T47D (cell line): ENCODE measurements around the gene SAG.

Source experiments
- DNase-seq, 2 experiments: peaks; one replicate each; pipeline versions ENCODE4 v3.0.0 to v3.0.0-alpha.2; 2011 to 2012; ENCODE audit warnings: low read depth in 1 of 2, low spot score in 1 of 2
- JUND ChIP-seq: IDR thresholded peaks from 2 replicates; pipeline ENCODE4 v1.6.1; 2012; ENCODE audit warnings: low read depth
- in situ Hi-C: cut with HindIII; loops from 2 replicates; pipeline ENCODE4 v1.10.0; 2016; ENCODE audit warnings: low sequenced_read_pairs, low pct_unique_long_range_greater_than_20kb

The SAG gene

DNA sequence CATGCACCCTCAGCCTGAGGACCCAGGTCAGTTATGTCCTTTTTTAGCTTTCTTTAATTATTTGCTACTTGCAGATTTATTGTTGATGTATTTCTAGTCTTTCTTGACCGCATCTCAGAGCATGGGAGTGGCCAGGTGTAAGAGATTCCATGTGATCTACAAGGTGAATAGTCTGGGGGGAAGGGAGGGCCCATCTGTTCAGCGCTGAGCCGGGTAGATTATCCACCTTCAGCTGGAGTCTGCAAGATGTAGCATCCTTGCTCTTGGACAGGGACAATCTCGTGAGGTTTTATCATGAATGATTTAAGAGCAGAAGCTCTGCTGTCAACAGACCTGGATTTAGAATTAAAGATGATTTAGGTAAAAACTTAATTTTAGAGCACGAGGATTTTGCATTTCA, 34.7 kb downstream of the SAG start:
- DNase-seq = no peak
- in situ Hi-C loops = no loop called here
- TF ChIP-seq JUND = no peak

DNA sequence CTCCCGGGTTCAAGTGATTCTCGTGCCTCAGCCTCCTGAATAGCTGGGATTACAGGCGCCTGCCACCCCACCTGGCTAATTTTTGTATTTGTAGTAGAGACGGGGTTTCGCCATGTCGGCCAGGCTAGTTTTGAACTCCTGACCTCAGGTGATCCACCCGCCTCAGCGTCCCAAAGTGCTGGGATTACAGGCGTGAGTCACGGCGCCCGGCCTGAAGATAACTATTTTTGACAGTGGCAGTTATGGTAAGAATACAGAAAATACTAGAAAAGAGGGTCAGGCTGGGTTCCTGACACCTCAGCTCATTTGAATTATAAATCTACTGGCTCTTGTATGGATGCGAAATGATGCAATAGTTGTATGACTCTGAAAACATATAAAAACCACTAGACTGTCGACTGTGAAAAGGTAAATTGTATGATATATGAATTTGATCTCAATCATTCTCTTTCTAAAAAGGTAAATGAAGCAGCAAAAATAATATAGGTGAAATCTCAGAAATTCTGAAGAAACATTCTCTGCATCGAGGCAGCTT, 35.6 kb downstream of the SAG start:
- no peak for TF ChIP-seq JUND
- no peak for DNase-seq
- in situ Hi-C loops = no loop called here

DNA sequence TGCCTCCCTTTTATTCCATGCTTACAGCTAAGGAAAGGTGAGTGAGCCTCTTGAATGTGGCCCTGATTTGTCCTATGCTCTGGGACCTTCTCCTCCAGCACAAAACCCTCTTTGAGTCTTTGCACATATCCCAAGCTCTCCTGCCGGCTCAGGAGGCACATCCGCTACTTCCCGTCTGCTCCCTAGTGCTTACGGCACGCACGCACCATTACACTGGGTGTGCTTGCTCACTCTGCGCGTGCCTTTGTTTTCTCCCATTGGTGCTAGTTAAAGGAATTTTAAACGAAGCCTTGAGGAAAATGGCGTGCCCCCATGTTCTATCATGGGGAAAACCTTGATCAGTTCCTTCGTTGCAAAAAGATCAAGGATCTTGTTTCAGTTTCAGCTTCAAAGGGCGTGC, 38.8 kb downstream of the SAG start:
- in situ Hi-C loops = no loop called here

DNA sequence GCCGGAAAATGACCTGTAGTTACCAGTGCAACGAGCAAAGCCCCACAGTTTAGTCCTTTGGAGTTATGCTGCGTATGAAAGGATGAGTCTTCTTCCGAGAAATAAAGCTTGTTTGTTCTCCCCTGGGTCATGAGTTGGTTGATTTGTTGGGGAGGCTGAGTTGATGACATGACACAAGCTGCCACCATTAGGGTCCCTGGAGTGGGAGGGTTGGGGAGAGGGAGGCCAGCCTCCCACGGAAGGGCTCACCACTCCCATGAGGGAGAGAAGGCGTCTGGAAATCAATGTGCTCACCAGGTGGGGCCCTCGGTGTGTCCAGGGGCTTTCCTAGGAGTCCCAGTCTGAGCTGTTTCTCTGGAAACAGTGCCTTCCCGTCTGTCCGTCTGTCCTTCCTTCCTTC, 39.3 kb downstream of the SAG start:
- in situ Hi-C loops = no loop called here

More for the DNA sequence above, 38.8 kb downstream of the SAG start:
- DNase-seq = no peak
- TF ChIP-seq JUND = no peak

DNA sequence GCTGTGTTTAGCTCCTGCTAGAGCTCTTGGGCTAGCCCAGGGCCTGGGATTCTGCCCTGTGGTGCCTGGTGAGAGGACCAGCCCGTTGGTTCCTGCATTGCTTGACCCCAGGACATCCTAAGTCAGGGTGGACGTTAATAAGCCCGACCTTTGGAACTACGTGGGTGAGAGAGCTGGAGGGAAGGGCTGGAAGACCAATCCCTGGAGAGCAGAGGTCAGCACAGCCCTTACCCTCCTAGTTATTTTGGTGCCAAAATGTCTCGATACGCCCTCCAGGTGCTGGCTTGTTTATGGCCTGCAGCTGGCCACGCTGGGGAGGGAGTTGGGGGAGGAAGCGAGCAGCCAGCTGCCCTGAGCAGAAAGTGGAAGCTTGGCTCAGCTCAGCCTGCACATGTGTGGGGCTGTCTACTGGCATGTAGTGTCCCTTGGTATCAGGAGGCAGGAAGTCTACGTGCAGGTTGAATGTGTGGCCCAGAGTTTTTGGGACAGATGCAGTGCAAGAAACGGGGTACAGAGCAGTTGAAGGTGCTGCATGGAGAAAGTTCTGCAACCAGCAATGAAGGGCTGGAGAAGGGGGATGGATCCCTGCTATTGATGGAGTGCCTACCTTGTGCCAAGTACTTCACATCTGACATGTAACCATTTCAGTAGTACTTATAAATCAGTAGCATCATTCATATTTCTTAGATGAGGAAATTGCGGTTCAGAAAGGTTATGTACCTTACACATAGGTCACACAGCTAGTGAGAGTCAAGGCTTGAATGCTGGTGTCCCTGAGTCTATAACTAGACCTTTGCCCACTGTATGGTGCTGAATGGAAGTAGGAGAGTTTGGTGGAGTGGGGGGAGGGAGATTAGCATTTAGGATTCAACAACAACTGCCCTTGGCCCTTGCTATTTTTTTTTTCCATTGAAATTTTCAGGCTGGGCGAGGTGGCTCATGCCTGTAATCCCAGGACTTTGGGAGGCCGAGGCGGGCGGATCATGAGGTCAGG, 41.7 kb downstream of the SAG start:
- no peak for DNase-seq
- TF ChIP-seq JUND = no peak
- in situ Hi-C loops = no loop called here

More for the DNA sequence above, 39.3 kb downstream of the SAG start:
- TF ChIP-seq JUND = no peak
- DNase-seq = no peak

DNA sequence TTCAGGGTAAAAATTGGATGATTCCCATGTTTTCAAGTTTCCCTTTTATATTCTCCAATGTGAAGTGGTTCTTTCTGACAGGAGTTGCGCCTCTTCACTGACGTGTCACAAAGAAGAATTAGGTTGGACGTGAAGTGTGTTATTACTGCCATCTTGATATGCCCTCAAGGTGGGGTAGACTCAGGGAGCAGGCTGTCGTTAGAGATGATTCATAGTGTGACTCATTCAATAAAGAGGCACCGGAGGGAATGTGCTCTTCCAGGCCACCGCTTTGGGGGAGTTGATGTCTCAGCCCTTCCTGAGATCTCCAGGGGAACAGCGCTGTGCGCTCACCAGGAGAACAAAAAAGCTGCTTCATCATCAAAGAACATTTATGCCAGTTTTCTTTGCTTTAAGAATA, 43.1 kb downstream of the SAG start:
- DNase-seq = peak; percentile 35 to 42
- in situ Hi-C loops = no loop called here
- TF ChIP-seq JUND = no peak

DNA sequence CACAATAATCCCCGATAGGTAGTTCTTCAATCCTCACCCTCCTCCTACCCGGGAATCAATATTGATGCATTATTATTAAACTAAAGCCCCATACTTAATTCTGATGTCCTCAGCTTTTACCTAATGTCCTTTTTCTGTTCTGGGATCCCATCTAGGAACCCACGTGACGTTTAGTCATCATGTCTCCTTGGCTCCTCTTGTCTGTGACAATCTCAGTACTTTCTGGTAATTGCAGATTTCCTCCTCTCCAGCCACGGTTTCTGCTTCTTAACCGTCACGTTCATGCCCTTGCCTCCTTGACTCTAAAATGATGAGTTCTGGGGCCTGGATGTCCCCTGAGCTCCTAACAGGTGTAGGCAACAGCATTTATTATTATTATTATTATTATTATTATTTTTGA, 43.8 kb downstream of the SAG start:
- in situ Hi-C loops = no loop called here
- no peak for TF ChIP-seq JUND

DNA sequence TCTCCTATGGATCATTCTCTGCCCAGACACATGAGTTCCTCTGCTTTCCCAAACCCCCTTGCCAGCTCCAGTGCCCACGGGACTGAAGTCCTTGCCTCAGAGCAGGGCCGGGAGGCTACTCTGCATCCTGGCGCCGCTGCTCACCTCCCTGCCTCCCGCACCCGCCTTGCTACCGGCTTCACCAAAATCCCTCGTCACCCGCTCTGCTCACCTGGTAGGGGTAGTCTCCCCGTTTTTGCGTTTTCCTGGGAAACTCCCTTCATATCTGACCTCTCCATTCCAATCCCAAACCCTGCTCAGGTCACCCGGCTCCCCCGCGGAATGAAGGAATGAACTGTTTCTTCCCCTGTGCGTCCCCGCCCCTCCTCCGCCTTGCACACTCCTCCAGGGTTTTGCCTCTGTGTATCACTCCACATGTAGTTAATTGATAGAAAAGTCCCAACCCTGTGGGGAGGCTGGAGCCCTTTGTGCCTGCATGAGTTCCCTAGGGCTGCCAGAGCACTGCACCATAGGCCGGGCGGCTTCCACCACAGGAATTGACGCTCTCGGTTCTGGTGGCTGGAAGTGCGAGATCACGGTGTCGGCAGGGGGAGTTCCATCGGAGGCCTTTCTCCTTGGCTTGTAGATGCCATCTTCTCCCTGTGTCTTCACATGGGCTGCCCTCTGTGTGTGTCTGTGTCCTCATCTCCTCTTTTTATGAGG, 44.7 kb downstream of the SAG start:
- in situ Hi-C loops = no loop called here
- TF ChIP-seq JUND = no peak
- DNase-seq = no peak

More for the DNA sequence above, 43.8 kb downstream of the SAG start:
- no peak for DNase-seq

DNA sequence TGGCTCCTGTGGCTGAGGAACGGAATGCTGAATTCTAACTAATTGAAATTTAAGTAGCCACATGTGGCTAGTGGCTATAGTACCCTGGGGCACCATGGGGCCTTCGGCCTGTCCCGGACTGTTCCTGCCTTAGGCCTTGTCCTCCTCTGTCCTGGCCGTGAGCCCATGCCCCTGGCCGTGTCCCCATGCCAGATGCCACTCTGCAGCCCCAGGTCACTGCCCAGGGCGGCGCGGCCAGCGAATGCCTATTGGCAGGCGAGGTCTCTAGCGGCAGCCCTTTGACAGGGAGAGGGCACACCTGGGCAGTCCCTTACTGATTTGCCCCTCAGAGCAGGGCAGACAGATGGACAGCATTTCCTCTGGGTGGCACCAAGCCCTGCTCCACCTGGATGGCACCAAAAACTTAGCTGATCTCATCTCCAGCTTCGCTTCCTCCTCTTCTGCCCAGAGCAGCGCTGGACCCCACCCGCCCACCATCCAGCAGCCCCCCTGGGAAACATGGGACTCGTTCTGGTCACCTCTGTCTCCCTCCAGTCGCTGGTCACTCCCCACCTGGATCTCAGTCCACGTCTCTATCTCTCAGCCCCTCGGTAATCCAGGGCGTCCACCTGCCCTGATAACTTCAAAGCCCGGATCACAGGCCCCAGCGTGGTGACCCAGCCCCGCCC, 45.6 kb downstream of the SAG start:
- in situ Hi-C loops = no loop called here
- DNase-seq = no peak
- no peak for TF ChIP-seq JUND

DNA sequence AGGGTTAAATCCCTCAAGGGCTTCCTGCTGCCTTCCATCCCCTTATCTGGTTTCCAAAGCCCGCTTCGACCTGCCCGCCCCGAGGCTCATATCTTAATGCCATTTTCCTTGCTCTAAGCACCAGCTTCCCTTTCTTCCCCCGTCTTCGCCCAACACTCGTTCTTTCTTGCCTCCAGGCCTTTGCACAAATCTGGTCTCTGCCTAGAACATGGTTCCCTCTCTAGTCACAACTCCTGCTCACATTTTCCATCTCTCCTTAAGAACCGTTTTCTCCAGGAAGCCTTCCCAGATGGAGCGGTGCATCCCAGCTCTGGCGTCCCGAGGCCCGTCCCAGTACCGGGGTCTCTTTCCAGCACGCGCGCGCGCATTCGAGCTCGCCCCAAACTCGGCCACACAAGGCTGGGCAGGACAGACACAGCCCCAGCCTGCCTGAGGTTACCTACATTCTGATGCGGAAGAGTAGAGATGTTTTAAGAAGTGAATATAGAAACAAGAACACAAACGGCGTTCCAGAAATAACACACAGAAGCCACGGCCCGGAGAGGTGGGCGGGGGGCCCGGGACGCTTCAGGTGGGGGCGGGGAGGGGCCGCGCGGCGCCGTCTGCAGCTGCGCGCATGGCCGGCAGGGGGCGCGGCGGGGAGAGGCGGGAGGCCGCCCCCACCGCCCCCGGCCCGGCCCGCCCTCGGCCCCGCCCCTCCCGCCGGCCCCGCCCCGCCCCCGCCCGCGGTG, 46.3 kb downstream of the SAG start, which contains the start of gene DGKD:
DGKD (plus strand) TSS at position 726 of the 731 bp plus-strand sequence. CDS start 25 bp downstream, outside the sequence.
- peak; percentile 47 to 51 for DNase-seq
- no peak for TF ChIP-seq JUND
- in situ Hi-C loops = no loop called here

DNA sequence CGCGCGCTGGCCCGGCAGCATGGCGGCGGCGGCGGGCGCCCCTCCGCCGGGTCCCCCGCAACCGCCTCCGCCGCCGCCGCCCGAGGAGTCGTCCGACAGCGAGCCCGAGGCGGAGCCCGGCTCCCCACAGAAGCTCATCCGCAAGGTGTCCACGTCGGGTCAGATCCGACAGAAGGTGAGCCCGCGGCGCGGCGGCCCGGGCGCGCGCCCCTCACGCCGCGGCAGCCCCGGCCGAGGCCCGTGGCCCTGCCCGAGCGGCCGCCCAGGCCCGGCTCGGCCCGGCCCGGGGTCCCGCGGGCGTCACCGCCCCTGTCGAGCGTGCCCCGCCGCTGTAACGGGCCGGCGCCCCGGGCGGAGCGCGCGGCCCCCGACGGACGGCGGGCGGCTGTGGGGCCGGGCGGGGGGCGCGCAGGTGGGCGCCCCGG, 46.9 kb downstream of the SAG start:
- TF ChIP-seq JUND = no peak
- in situ Hi-C loops = no loop called here
- DNase-seq = no peak
